BJ (cell line): ENCODE results near the gene WWOX. TPM values are rescaled to one million over a fixed set of nuclear protein-coding genes. Genes with fewer than 3 reads are reported as not detected.

Experiments used
- CTCF ChIA-PET: fragments of 350-600 bp; formaldehyde crosslinking; extraction: SDS; loops from one replicate; lab custom pipeline; 2021; ENCODE audit warnings: antibody characterized with exemption, inconsistent platforms; lab: Yijun Ruan, JAX
- POLR2A ChIA-PET: fragments of 300-600 bp; sonication (Branson Sonifier 250); formaldehyde crosslinking; extraction: SDS; loops from one replicate; lab custom pipeline; 2021; ENCODE audit warnings: antibody characterized with exemption; lab: Charles Lee
- DNase-seq: peaks from one replicate; pipeline ENCODE4 v3.0.0-alpha.2; 2011; ENCODE audit warnings: low read depth
- H3K27me3 ChIP-seq: 2 replicates; pipeline ENCODE4 v1.6.0; 2011; ENCODE audit warnings: low read length; ENCODE audit not compliant: control insufficient read depth, insufficient read depth
- H3K36me3 ChIP-seq: 2 replicates; pipeline ENCODE4 v1.5.1; 2011; ENCODE audit warnings: low read length; ENCODE audit not compliant: control insufficient read depth, insufficient read depth
- H3K4me3 ChIP-seq: 2 replicates; pipeline ENCODE4 v1.5.1; 2011; ENCODE audit warnings: low read depth, mild to moderate bottlenecking, control low read depth, low read length
- polyA plus RNA-seq: library from polyadenylated mRNA; depleted of rRNA; stranded (reverse); fragments of >200 nt; gene quantifications from 2 replicates; pipeline ENCODE4 v1.2.3, GENCODE V29; 2011
- TF ChIP-seq, protein P1 (sequence below): IDR thresholded peaks from 2 replicates; pipeline ENCODE4 v1.5.1; 2011; ENCODE audit warnings: low read depth, mild to moderate bottlenecking, control low read depth, inconsistent platforms, low read length, moderate library complexity; ENCODE audit not compliant: insufficient read depth

The WWOX gene
- polyA plus RNA-seq, 1 experiment, result 3.1 TPM

DNA sequence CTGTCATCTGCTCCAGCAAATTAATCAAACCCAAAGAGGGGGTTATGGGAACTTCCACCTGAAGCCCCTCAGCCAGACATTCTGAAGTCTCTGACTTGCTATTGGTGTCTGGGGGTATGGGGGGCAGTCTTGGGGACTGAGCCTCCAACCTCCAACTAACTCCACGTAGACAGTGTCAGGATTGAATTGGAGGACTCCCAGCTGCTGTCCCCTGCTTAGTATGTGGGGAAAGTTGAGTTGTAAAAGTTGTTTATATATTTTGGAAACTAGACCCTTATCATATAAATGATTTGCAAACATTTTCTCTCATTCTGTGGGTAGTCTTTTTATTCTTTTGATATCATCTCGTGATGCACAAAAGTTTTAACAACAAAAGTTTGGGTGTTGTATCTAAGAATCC, 689.2 kb downstream of the WWOX start:
- H3K27me3 ChIP-seq, result no peaks in the 10 kb centered on the region
- TF ChIP-seq, protein P1, sequence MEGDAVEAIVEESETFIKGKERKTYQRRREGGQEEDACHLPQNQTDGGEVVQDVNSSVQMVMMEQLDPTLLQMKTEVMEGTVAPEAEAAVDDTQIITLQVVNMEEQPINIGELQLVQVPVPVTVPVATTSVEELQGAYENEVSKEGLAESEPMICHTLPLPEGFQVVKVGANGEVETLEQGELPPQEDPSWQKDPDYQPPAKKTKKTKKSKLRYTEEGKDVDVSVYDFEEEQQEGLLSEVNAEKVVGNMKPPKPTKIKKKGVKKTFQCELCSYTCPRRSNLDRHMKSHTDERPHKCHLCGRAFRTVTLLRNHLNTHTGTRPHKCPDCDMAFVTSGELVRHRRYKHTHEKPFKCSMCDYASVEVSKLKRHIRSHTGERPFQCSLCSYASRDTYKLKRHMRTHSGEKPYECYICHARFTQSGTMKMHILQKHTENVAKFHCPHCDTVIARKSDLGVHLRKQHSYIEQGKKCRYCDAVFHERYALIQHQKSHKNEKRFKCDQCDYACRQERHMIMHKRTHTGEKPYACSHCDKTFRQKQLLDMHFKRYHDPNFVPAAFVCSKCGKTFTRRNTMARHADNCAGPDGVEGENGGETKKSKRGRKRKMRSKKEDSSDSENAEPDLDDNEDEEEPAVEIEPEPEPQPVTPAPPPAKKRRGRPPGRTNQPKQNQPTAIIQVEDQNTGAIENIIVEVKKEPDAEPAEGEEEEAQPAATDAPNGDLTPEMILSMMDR, result no peak
- H3K36me3 ChIP-seq, result no peaks in the 10 kb centered on the region
- ChIA-PET CTCF (no interaction called here), POLR2A (no interaction called here)
- no peak for DNase-seq
- no peak overlapping the region for H3K4me3 ChIP-seq

- H3K36me3 ChIP-seq, result no peaks in the 10 kb centered on the region
- CTCF ChIA-PET, result no interaction called here
- H3K27me3 ChIP-seq, result no peaks in the 10 kb centered on the region
- H3K4me3 ChIP-seq, result no peak overlapping the region
- DNase-seq, result no peak
- POLR2A ChIA-PET, result no interaction called here
- TF ChIP-seq, protein P1, result no peak
Measured at GRCh38 chr16:78789561-78789960, 690.1 kb downstream of the WWOX start.

GRCh38 chr16:78791011-78791410, 691.6 kb downstream of the WWOX start:
- Histone ChIP-seq H3K36me3 (no peaks in the 10 kb centered on the region), H3K4me3 (no peak overlapping the region), H3K27me3 (no peaks in the 10 kb centered on the region)
- no peak for DNase-seq
- TF ChIP-seq, protein P1, result no peak
- ChIA-PET POLR2A (no interaction called here), CTCF (no interaction called here)

- DNase-seq, result no peak
- no peak overlapping the region for H3K4me3 ChIP-seq
- H3K27me3 ChIP-seq, result no peaks in the 10 kb centered on the region
- ChIA-PET POLR2A (no interaction called here), CTCF (no interaction called here)
- TF ChIP-seq, protein P1, result no peak
- no peaks in the 10 kb centered on the region for H3K36me3 ChIP-seq
Measured at GRCh38 chr16:78791926-78792325, 692.5 kb downstream of the WWOX start.

DNA sequence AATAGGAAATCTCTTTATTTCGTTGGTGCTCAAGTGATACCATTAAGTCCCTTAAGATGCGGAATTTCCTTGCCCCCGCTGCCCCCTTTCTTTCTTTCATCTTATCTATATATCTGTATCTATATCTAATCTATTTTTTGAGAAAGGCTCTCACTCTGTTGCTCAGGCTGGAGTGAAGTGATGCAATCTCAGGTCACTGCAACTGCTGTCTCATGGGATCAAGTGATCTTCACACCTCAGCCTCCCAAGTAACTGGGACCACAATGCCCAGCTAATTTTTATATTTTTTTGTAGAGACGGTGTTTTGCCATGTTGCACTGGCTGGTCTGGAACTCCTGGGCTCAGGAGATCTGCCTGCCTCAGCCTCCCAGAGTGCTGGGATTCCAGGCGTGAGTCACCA, 693.5 kb downstream of the WWOX start:
- ChIA-PET POLR2A (no interaction called here), CTCF (no interaction called here)
- Histone ChIP-seq H3K36me3 (no peaks in the 10 kb centered on the region), H3K27me3 (no peaks in the 10 kb centered on the region), H3K4me3 (no peak overlapping the region)
- no peak for DNase-seq
- TF ChIP-seq, protein P1, result no peak
